T-helper 1 cell treated with Interleukin-12 subunit alpha and Interleukin-12 subunit beta and Interleukin-4 antibody, amounts not matched to agents 30 μg/mL and 1 μg/mL, for 36 hours (primary cell): Measurements from ENCODE around the gene SIGLEC8.
"Not testable (repeated sequence)": the region's sequence is repeated elsewhere in the genome, so short reads cannot be mapped to it uniquely, and the experiment has no call there.

Experiments
- H3K27ac Mint-ChIP-seq: one replicate; pipeline ENCODE4 v1.8.0; 2021; ENCODE audit warnings: mild to moderate bottlenecking, mixed read lengths
- H3K27me3 Mint-ChIP-seq: one replicate; pipeline ENCODE4 v1.8.0; 2021; ENCODE audit warnings: low read depth, mixed read lengths
- H3K36me3 Mint-ChIP-seq: one replicate; pipeline ENCODE4 v1.8.0; 2021; ENCODE audit warnings: low read depth, mixed read lengths
- H3K4me1 Mint-ChIP-seq: one replicate; pipeline ENCODE4 v1.8.0; 2021; ENCODE audit warnings: low read depth, mixed read lengths
- H3K4me3 Mint-ChIP-seq: one replicate; pipeline ENCODE4 v1.8.0; 2021; ENCODE audit warnings: mild to moderate bottlenecking, moderate library complexity, mixed read lengths
- H3K9me3 Mint-ChIP-seq: one replicate; pipeline ENCODE4 v1.8.0; 2021; ENCODE audit warnings: mixed read lengths

SIGLEC8 gene

GRCh38 chr19:51463976-51464581 lies 5.8 kb upstream of the SIGLEC8 start:
- Mint-ChIP-seq H3K27me3 (peaks cover 66% of the 10 kb centered on the region), H3K4me1 (peaks cover 16% of the 10 kb centered on the region)
- not testable (repeated sequence) for H3K4me3 Mint-ChIP-seq, H3K27ac Mint-ChIP-seq, H3K9me3 Mint-ChIP-seq, H3K36me3 Mint-ChIP-seq

GRCh38 chr19:51462681-51463080 lies 4.4 kb upstream of the SIGLEC8 start:
- Mint-ChIP-seq H3K27me3 (peaks cover 52% of the 10 kb centered on the region), H3K27ac (no peak overlapping the region), H3K9me3 (no peaks in the 10 kb centered on the region), H3K36me3 (no peaks in the 10 kb centered on the region), H3K4me1 (peaks cover 4% of the 10 kb centered on the region), H3K4me3 (no peak overlapping the region)

GRCh38 chr19:51462276-51462675 lies 4.0 kb upstream of the SIGLEC8 start:
- Mint-ChIP-seq H3K36me3 (no peaks in the 10 kb centered on the region), H3K9me3 (no peaks in the 10 kb centered on the region), H3K4me1 (peaks cover 1% of the 10 kb centered on the region), H3K27me3 (peaks cover 48% of the 10 kb centered on the region), H3K27ac (no peak overlapping the region), H3K4me3 (no peak overlapping the region)

- Mint-ChIP-seq H3K4me1 (peaks cover 1% of the 10 kb centered on the region), H3K36me3 (no peaks in the 10 kb centered on the region), H3K27me3 (peaks cover 43% of the 10 kb centered on the region), H3K27ac (no peak overlapping the region), H3K9me3 (no peaks in the 10 kb centered on the region), H3K4me3 (no peak overlapping the region)
These were observed 3.5 kb upstream of the SIGLEC8 start for GRCh38 chr19:51461723-51462161.

DNA sequence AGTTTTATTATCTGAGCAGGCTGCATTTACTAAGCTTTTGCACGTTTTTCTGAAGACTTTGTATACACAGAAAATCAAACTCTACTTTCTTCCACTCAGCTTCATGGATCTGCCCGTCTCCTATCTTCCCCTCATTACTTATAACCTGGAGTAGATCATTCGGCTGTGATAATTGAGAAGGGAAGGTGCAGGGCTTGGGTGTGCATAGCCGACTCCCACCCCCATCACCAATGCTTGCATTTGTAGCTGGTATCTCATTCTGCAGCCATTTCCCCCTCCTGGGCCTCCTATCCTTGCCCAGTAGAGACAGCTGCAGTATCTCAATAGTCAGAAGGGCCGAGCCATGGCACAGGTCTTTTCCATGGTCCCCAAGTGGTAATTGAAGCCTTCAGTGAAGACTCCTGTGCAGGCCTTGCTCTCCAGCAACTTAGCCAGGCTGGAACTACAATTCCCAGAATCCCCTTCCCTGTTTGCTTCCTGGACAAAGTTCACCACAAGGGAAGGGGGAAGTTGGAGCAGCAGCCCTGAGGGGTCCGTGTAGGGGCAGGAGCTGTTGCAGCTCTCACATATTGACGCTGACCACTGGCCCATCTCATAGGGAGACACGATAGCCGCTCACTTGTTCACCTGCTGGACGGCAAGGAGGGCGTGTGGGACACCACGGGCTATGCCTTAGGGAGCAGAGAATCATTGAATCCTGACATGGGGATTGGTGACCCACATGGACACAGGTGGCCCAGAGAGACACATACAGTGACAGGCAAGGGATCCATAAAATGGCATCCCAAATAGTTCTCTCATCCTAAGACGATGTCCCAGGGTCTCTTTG lies 2.1 kb upstream of the SIGLEC8 start:
- Mint-ChIP-seq H3K27ac (no peak overlapping the region), H3K36me3 (no peaks in the 10 kb centered on the region), H3K4me1 (peaks cover 1% of the 10 kb centered on the region), H3K4me3 (no peak overlapping the region), H3K9me3 (no peaks in the 10 kb centered on the region), H3K27me3 (peaks cover 31% of the 10 kb centered on the region)

- Mint-ChIP-seq H3K9me3 (no peaks in the 10 kb centered on the region), H3K36me3 (no peaks in the 10 kb centered on the region), H3K27ac (no peak overlapping the region), H3K4me3 (no peak overlapping the region), H3K4me1 (no peaks in the 10 kb centered on the region), H3K27me3 (peaks cover 19% of the 10 kb centered on the region)
These were observed 748 bp upstream of the SIGLEC8 start for GRCh38 chr19:51458899-51459505.

DNA sequence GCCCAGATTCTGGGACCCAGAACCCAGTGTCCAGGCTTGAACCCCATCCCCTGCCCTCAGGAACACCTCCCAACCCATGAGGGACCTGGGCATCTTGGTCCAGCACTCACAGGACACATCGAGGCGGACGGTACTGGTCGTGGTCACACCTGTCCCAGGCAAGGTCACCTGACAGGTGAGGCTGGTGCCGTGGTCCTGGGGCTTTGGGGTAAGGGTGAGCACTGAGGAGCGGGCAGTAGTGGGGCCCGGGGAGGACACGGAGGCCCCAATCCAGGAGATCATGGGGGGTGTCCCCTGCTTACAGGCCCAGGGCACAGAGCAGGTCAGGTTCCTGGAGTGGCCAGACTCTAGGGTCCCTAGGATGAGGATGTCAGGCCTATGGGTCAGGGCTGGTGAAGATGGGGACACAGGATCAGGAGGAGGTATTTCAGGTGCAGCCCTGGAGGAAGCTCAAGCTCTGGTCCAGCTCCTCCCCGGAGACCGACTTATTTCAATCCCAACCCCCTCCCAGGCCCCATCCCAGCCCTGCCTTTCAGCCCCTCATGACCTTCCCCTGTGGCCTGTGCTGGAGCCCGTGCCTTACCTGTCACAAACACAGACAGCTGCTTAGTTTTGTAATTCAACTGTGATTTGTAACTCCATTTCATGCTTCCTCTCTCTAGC lies 772 bp downstream of the SIGLEC8 start:
- H3K27me3 Mint-ChIP-seq = peaks cover 14% of the 10 kb centered on the region
- no peak overlapping the region for H3K27ac Mint-ChIP-seq
- H3K9me3 Mint-ChIP-seq = peaks cover under 1% of the 10 kb centered on the region
- no peak overlapping the region for H3K4me3 Mint-ChIP-seq
- no peaks in the 10 kb centered on the region for H3K4me1 Mint-ChIP-seq
- no peaks in the 10 kb centered on the region for H3K36me3 Mint-ChIP-seq

GRCh38 chr19:51456541-51457290 lies 1.5 kb downstream of the SIGLEC8 start:
- Mint-ChIP-seq H3K4me3 (no peak overlapping the region), H3K4me1 (no peaks in the 10 kb centered on the region)

GRCh38 chr19:51450730-51451307 lies 7.4 kb downstream of the SIGLEC8 start:
- no peak overlapping the region for H3K4me3 Mint-ChIP-seq
- H3K27me3 Mint-ChIP-seq = peaks cover 42% of the 10 kb centered on the region
- peaks cover 19% of the 10 kb centered on the region for H3K4me1 Mint-ChIP-seq
- peaks cover 40% of the 10 kb centered on the region for H3K9me3 Mint-ChIP-seq
- H3K36me3 Mint-ChIP-seq = peaks cover 7% of the 10 kb centered on the region
- no peak overlapping the region for H3K27ac Mint-ChIP-seq

More at GRCh38 chr19:51456541-51457290, 1.5 kb downstream of the SIGLEC8 start:
- no peaks in the 10 kb centered on the region for H3K36me3 Mint-ChIP-seq
- H3K9me3 Mint-ChIP-seq = peaks cover 7% of the 10 kb centered on the region
- H3K27ac Mint-ChIP-seq = no peak overlapping the region
- peaks cover 17% of the 10 kb centered on the region for H3K27me3 Mint-ChIP-seq

DNA sequence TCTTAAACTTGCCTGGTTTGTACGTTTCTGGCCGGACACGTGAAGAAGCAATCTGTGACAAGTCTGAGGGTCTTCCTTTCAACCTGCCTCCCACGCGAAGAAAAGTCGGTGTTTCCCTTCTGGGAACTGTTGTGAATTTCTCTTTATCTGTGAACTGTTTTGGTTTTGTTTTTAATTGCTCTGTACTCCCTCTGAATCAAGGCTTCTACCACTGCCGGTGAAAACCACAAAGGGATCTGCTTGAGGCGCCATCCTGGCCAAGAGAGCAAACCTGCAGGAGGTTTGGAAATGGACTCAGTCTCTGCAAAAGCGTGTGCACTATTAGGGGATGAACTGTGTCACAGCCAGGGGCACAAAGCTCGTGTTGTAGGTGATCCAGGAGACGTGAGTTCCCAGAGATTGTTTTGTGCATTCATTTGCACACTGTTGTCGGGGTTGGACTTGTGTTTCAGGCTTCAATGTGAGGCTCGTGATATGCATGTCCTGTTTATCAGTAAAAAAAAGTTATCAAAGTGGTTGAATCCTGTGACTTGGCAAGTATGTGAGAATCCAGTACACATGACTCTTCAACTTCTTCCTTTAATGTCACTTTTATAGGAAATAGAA lies 9.7 kb downstream of the SIGLEC8 start:
- Mint-ChIP-seq H3K9me3 (peaks cover 42% of the 10 kb centered on the region), H3K27me3 (peaks cover 61% of the 10 kb centered on the region), H3K27ac (peak overlapping the region; percentile 77), H3K4me3 (peak overlapping the region; percentile 67), H3K36me3 (peaks cover 7% of the 10 kb centered on the region), H3K4me1 (peaks cover 19% of the 10 kb centered on the region)

GRCh38 chr19:51448011-51448410 lies 10.2 kb downstream of the SIGLEC8 start:
- Mint-ChIP-seq H3K27ac (peak overlapping the region; percentile 77), H3K9me3 (peaks cover 42% of the 10 kb centered on the region), H3K36me3 (peaks cover 7% of the 10 kb centered on the region), H3K4me3 (peak overlapping the region; percentile 67), H3K4me1 (peaks cover 19% of the 10 kb centered on the region), H3K27me3 (peaks cover 64% of the 10 kb centered on the region)

GRCh38 chr19:51447510-51447909 lies 10.7 kb downstream of the SIGLEC8 start:
- H3K27me3 Mint-ChIP-seq = peaks cover 69% of the 10 kb centered on the region
- H3K9me3 Mint-ChIP-seq = peaks cover 42% of the 10 kb centered on the region
- H3K4me1 Mint-ChIP-seq = peaks cover 21% of the 10 kb centered on the region
- H3K4me3 Mint-ChIP-seq, H3K27ac Mint-ChIP-seq, H3K36me3 Mint-ChIP-seq: not testable (repeated sequence)
